Activated naive CD8-positive, alpha-beta T cell treated with anti-CD3 and anti-CD28 coated beads, Interleukin-2, amount 50 U/mL, for 24 hours (primary cell): ENCODE measurements around the gene AKT3.

Experiments used
- ATAC-seq: fragments of 150-1000 bp; cut with Tn5 transposase; one replicate; pipeline ENCODE4 v1.10.0; 2021
- DNase-seq: peaks from one replicate; pipeline ENCODE4 v3.0.0; 2021
- H3K27ac Mint-ChIP-seq: one replicate; pipeline ENCODE4 v1.8.0; 2021; ENCODE audit warnings: mild to moderate bottlenecking, mixed read lengths
- H3K27me3 Mint-ChIP-seq: one replicate; pipeline ENCODE4 v1.8.0; 2021; ENCODE audit warnings: mixed read lengths
- H3K36me3 Mint-ChIP-seq: one replicate; pipeline ENCODE4 v1.8.0; 2021; ENCODE audit warnings: low read depth, mixed read lengths
- H3K4me1 Mint-ChIP-seq: one replicate; pipeline ENCODE4 v1.8.0; 2021; ENCODE audit warnings: mixed read lengths
- H3K4me3 Mint-ChIP-seq: one replicate; pipeline ENCODE4 v1.8.0; 2021; ENCODE audit warnings: mild to moderate bottlenecking, moderate library complexity, mixed read lengths
- H3K9me3 Mint-ChIP-seq: one replicate; pipeline ENCODE4 v1.8.0; 2021; ENCODE audit warnings: mixed read lengths

Gene AKT3

GRCh38 chr1:243642936-243643335, 207.1 kb downstream of the AKT3 start:
- ATAC-seq (no peak), DNase-seq (no peak)
- Mint-ChIP-seq H3K27ac (peak overlapping the region; percentile 16), H3K4me3 (no peak overlapping the region), H3K27me3 (no peaks in the 10 kb centered on the region), H3K4me1 (peaks cover 11% of the 10 kb centered on the region), H3K36me3 (peaks cover 38% of the 10 kb centered on the region), H3K9me3 (peaks cover 3% of the 10 kb centered on the region)

DNA sequence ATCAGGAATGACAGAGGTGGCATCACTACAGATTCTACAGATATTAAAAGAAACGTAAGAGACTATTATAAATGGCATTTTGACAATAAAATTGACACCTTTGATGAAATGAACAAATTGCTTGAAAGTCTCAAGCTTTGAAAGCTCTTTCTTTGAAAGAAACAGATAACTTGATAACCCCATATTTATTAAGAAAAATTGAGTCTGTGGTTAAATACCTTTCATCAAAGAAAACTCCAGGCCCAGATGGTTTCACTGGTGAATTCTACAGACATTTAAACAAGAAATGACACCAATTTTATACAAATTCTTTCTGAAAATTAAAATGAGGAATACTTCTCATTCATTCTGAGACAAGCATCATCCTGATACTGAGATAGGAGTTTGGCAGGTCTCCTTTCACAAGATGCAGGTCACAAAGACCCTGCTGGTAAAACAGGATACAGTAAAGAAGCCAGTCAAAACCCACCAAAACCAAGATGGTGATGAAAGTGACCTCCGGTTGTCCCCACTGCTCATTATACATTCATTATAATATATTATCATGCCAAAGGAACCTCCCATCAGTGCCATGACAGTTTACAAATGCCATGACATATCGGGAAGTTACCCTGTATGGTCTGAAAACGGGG, 210.9 kb downstream of the AKT3 start:
- H3K4me1 Mint-ChIP-seq, result peaks cover 11% of the 10 kb centered on the region
- H3K9me3 Mint-ChIP-seq, result peaks cover 3% of the 10 kb centered on the region
- no peak for DNase-seq
- no peak for ATAC-seq
- peaks cover 26% of the 10 kb centered on the region for H3K36me3 Mint-ChIP-seq
- H3K27ac Mint-ChIP-seq, result no peak overlapping the region
- H3K4me3 Mint-ChIP-seq, result no peak overlapping the region
- no peaks in the 10 kb centered on the region for H3K27me3 Mint-ChIP-seq

GRCh38 chr1:243638186-243638585, 211.9 kb downstream of the AKT3 start:
- Mint-ChIP-seq H3K4me3 (no peak overlapping the region), H3K4me1 (peaks cover 11% of the 10 kb centered on the region), H3K9me3 (peaks cover 3% of the 10 kb centered on the region), H3K36me3 (peaks cover 32% of the 10 kb centered on the region), H3K27me3 (no peaks in the 10 kb centered on the region), H3K27ac (no peak overlapping the region)
- DNase-seq, result no peak
- ATAC-seq, result no peak

DNA sequence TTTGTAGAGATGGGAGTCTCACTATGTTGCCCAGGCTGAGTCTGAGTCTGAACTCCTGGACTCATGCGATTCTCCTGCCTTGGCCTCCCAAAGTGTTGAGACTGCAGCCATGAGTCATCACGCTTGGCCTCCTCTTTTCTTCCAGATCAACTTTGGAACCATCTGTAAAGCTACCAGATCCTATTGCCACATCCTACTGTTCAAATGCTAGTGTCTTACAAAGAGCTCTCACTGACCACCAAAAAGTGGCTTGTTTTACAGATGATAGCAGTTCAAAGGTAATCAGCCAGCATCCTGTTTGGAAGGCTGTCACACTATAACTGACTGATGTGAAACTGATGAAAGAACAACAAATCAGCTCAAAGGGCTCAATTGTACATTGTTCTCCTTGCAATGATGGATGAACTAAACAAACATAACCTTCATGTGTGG, 221.6 kb downstream of the AKT3 start:
- Mint-ChIP-seq H3K27me3 (no peaks in the 10 kb centered on the region), H3K36me3 (peaks cover 79% of the 10 kb centered on the region), H3K4me3 (no peak overlapping the region), H3K4me1 (no peaks in the 10 kb centered on the region), H3K9me3 (peaks cover 26% of the 10 kb centered on the region), H3K27ac (no peak overlapping the region)
- DNase-seq, result no peak
- no peak for ATAC-seq

DNA sequence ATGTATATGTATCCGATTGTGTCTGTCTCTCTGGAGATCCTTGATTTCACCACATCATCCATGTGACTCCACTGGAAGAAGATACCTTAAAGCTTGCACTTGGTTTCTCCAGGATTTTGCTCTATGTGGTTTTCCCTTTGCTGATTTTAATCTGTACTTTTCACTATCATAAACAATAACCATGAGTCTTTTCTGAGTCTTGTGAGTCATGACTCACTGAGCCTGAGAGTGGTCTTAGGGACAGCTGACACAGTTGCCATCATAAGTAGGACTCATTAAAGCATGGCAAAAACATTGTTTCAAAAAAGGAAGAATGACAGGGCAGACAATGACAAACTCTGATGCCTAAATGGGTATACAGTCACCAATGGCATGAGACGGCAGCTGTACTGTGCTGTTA, 226.2 kb downstream of the AKT3 start:
- H3K27me3 Mint-ChIP-seq, result no peaks in the 10 kb centered on the region

DNA sequence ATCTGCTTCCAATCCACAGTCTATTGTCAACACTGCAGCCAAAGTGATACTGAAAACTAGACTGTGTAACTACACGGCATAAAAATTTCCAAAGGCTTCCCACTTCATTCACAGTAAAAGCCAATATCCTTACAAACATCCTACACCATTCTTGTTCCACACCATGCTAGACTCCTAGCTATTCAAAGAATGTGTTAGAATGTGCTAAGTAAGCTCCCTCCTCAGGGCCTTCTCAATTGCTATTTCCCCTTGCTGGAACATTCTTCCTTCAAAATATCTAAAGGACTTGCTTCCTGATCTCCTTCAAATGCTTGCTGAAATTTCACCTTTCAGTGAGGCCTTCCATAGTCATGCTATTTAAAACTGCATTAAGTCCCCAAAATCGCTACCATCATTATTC, 228.1 kb downstream of the AKT3 start:
- H3K4me3 Mint-ChIP-seq, result no peak overlapping the region
- peaks cover 68% of the 10 kb centered on the region for H3K36me3 Mint-ChIP-seq
- H3K27ac Mint-ChIP-seq, result no peak overlapping the region
- H3K4me1 Mint-ChIP-seq, result peaks cover 25% of the 10 kb centered on the region
- no peaks in the 10 kb centered on the region for H3K27me3 Mint-ChIP-seq
- ATAC-seq, result no peak
- peaks cover 57% of the 10 kb centered on the region for H3K9me3 Mint-ChIP-seq
- no peak for DNase-seq

More for the DNA sequence above, 226.2 kb downstream of the AKT3 start:
- Mint-ChIP-seq H3K4me1 (peaks cover 21% of the 10 kb centered on the region), H3K27ac (no peak overlapping the region), H3K9me3 (peaks cover 55% of the 10 kb centered on the region), H3K4me3 (no peak overlapping the region), H3K36me3 (peaks cover 78% of the 10 kb centered on the region)
- DNase-seq, result no peak
- ATAC-seq, result no peak

DNA sequence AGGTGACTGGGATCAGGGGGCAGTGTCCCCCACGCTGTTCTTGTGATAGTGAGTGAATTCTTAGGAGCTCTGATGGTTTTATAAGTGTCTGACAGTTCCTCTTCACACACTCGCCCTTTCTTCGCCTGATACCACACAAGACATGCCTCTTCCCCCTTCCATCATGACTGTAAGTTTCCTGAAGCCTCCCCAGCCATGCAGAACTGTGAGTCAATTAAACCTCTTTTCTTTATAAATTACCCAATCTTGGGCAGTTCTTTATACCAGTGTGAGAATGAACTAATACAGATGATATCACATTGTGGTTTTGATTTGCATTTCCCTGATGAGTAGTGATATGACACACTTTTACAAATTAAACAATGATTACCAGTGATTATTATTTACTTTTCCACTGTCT, 229.9 kb downstream of the AKT3 start:
- Mint-ChIP-seq H3K4me1 (peaks cover 25% of the 10 kb centered on the region), H3K36me3 (peaks cover 51% of the 10 kb centered on the region), H3K9me3 (peaks cover 52% of the 10 kb centered on the region), H3K4me3 (no peak overlapping the region), H3K27ac (peak overlapping the region; percentile 5), H3K27me3 (no peaks in the 10 kb centered on the region)
- DNase-seq (no peak), ATAC-seq (peak; percentile 88)

DNA sequence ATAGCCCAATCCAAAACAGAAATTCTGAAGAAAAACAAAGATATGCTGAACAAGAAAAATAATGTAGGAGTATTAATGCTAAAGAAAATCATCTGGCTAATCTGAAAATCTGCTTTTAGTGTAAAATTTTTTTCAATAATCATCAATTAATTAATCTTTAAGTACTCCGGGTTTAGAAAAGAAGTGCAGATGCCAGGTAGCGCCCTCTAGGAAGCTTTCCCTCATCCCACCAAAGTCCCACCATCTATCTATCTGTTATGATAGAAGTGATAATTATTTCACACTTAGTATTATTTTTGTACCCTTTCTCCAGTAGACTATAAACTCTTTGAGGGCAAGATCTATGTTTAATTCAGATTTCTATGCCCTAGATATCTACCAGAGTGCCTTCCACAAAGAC, 240.3 kb downstream of the AKT3 start:
- DNase-seq, result no peak
- no peak for ATAC-seq
- Mint-ChIP-seq H3K9me3 (peaks cover 7% of the 10 kb centered on the region), H3K36me3 (peaks cover 44% of the 10 kb centered on the region), H3K4me3 (no peak overlapping the region), H3K27me3 (no peaks in the 10 kb centered on the region), H3K27ac (no peak overlapping the region), H3K4me1 (no peaks in the 10 kb centered on the region)

GRCh38 chr1:243605604-243606003, 244.4 kb downstream of the AKT3 start:
- H3K36me3 Mint-ChIP-seq, result peaks cover 69% of the 10 kb centered on the region
- ATAC-seq (no peak), DNase-seq (no peak)
- H3K4me3 Mint-ChIP-seq, result no peak overlapping the region
- no peak overlapping the region for H3K27ac Mint-ChIP-seq
- no peaks in the 10 kb centered on the region for H3K27me3 Mint-ChIP-seq
- peaks cover 3% of the 10 kb centered on the region for H3K4me1 Mint-ChIP-seq
- peaks cover 34% of the 10 kb centered on the region for H3K9me3 Mint-ChIP-seq

DNA sequence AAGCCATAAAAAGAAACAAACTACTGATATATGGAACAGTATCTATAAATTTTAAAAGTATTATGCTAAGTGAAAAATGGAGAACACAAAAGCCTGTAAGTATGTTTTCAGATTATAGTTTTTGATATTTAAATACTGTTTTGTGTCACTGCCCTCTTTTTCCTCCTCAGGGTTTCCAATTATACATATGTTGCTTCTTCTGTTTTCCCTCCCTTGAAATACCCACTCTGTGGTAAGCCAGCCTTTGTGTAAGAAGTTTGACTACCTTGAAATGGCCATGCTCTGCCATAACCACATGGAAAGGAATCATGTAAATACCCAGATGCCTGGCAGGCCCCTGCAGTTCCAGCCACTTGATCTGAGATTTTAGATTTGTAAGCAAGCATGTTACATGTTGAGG, 248.3 kb downstream of the AKT3 start:
- ATAC-seq (no peak), DNase-seq (no peak)
- Mint-ChIP-seq H3K27me3 (no peaks in the 10 kb centered on the region), H3K9me3 (peaks cover 34% of the 10 kb centered on the region), H3K4me1 (peaks cover 26% of the 10 kb centered on the region), H3K27ac (no peak overlapping the region), H3K4me3 (no peak overlapping the region), H3K36me3 (peaks cover 50% of the 10 kb centered on the region)

GRCh38 chr1:243598433-243598832, 251.6 kb downstream of the AKT3 start:
- Mint-ChIP-seq H3K27me3 (no peaks in the 10 kb centered on the region), H3K4me3 (peak overlapping the region; percentile 37), H3K27ac (peak overlapping the region; percentile 37), H3K9me3 (peaks cover 17% of the 10 kb centered on the region), H3K4me1 (peaks cover 43% of the 10 kb centered on the region), H3K36me3 (peaks cover 40% of the 10 kb centered on the region)
- ATAC-seq, result peak; percentile 88
- no peak for DNase-seq

- Mint-ChIP-seq H3K9me3 (peaks cover 7% of the 10 kb centered on the region), H3K27ac (peak overlapping the region; percentile 75), H3K36me3 (peaks cover 33% of the 10 kb centered on the region), H3K27me3 (no peaks in the 10 kb centered on the region), H3K4me3 (no peak overlapping the region), H3K4me1 (peaks cover 43% of the 10 kb centered on the region)
- DNase-seq, result no peak
- peak; percentile 21 for ATAC-seq
These were observed 252.7 kb downstream of the AKT3 start for GRCh38 chr1:243597383-243597782.

- peak overlapping the region; percentile 81 for H3K27ac Mint-ChIP-seq
- ATAC-seq, result peak; percentile 72
- H3K4me3 Mint-ChIP-seq, result peak overlapping the region; percentile 41
- peaks cover 32% of the 10 kb centered on the region for H3K36me3 Mint-ChIP-seq
- peak; percentile 17 for DNase-seq
- H3K27me3 Mint-ChIP-seq, result no peaks in the 10 kb centered on the region
- peaks cover 3% of the 10 kb centered on the region for H3K9me3 Mint-ChIP-seq
- peaks cover 42% of the 10 kb centered on the region for H3K4me1 Mint-ChIP-seq
These were observed 253.5 kb downstream of the AKT3 start for GRCh38 chr1:243596431-243597062.

DNA sequence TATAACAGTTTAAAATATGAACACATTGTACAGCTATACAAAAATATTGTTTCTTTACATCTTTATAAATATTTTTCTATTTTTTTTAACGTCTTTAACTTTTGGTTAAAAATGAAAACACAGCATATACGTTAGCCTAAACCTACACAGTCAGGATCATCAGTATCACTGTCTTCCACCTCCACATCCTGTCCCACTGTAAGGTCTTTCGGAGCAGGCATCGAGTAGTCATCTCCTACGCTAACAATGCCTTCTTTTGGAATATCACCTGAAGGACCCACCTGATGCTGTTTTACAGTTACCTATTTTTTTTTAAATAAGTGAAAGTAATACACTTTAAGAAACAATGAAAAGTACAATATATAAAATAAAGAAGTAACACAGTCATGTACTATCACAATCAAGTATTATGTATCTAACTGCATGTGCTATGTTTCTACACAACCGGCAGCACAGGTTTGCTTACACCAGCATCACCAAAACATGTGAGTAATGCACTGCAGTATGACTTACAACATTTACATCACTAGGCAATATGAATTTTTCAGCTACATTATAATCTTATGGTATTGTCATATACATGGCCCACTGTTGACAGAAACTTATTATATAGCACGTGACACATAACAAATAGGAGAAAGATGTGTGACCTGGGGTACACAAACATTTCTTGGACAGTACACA, 254.4 kb downstream of the AKT3 start:
- no peaks in the 10 kb centered on the region for H3K27me3 Mint-ChIP-seq
- peak overlapping the region; percentile 41 for H3K4me3 Mint-ChIP-seq
- peaks cover 33% of the 10 kb centered on the region for H3K36me3 Mint-ChIP-seq
- peaks cover 41% of the 10 kb centered on the region for H3K4me1 Mint-ChIP-seq
- H3K9me3 Mint-ChIP-seq, result peaks cover 4% of the 10 kb centered on the region
- DNase-seq (no peak), ATAC-seq (peak; percentile 61)
- peak overlapping the region; percentile 81 for H3K27ac Mint-ChIP-seq

DNA sequence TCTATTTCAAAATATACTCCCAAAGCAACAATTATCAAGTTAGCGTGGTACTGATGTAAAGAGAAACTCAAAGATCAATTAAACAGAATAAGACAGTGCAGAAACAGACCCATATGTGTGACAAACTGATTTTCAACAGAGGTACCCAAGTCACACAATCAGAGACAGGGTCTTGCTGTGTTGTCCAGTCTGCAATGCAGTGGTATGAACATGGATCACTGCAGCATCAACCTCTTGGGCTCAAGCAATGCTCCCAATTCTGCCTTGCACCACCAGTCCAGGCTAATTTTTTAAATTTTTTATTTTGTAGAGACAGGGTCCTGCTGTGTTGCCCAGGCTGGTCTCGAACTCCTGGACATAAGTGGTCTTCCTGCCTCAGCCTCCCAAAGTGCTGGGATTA, 255.6 kb downstream of the AKT3 start:
- peaks cover 40% of the 10 kb centered on the region for H3K4me1 Mint-ChIP-seq

More for the DNA sequence above, 255.6 kb downstream of the AKT3 start:
- Mint-ChIP-seq H3K27me3 (no peaks in the 10 kb centered on the region), H3K4me3 (no peak overlapping the region), H3K36me3 (peaks cover 41% of the 10 kb centered on the region), H3K9me3 (peaks cover 13% of the 10 kb centered on the region), H3K27ac (no peak overlapping the region)
- ATAC-seq (no peak), DNase-seq (no peak)
